Adrenal gland (tissue), 5 donors: ENCODE results near the gene TMEM270.

Experiments
- CTCF ChIP-seq, 6 experiments: fragments of 450-650 bp in 4 of 6; fragments of 200-600 bp in 2 of 6; sonication (generic) in 1 of 6; IDR thresholded peaks; 1 replicate in 5 of 6; 2 replicates in 1 of 6; pipeline versions ENCODE4 v1.5.1 to v1.8.0; 2016 to 2021; ENCODE audit warnings: antibody characterized with exemption in 6 of 6, mild to moderate bottlenecking in 2 of 6, moderate library complexity in 1 of 6
- POLR2A ChIP-seq, 2 donors: fragments of 450-650 bp; IDR thresholded peaks; one replicate each; pipeline ENCODE4 v1.6.1; 2017; ENCODE audit warnings: antibody characterized with exemption in 2 of 2, mild to moderate bottlenecking in 2 of 2, moderate library complexity in 1 of 2
- donor health status: DM: no; HTN: no; CAD: no.

GRCh38 chr7:73858807-73859206 is 2.2 kb upstream of the TMEM270 start:
- no peak for TF ChIP-seq CTCF (IDR thresholded peaks at IDR 0.05)
- TF ChIP-seq POLR2A (IDR thresholded peaks at IDR 0.05) = no peak
